DOHH2 (cell line): ENCODE measurements around the gene CMTM2.

Experiments used
- H3F3A ChIP-seq: fragments of 200-600 bp; sonication (generic), shearing (Covaris generic); 2 replicates; pipeline ENCODE4 v1.6.0; 2016; ENCODE audit warnings: antibody characterized with exemption, mild to moderate bottlenecking; ENCODE audit not compliant: control insufficient read depth, insufficient read depth
- H3K27ac ChIP-seq: fragments of 200-600 bp; sonication (generic); 2 replicates; pipeline ENCODE4 v1.5.1; 2014; ENCODE audit warnings: low read depth, mild to moderate bottlenecking, low read length, moderate library complexity
- H3K27me3 ChIP-seq: fragments of 200-600 bp; sonication (generic); 2 replicates; pipeline ENCODE4 v1.6.1; 2014; ENCODE audit warnings: mild to moderate bottlenecking, low read length, mixed read lengths; ENCODE audit not compliant: control insufficient read depth
- H3K36me3 ChIP-seq: fragments of 200-600 bp; sonication (generic); 2 replicates; pipeline ENCODE4 v1.6.1; 2014; ENCODE audit warnings: mild to moderate bottlenecking, low read length, moderate library complexity, mixed read lengths; ENCODE audit not compliant: control insufficient read depth
- H3K4me1 ChIP-seq: fragments of 200-600 bp; sonication (generic); 2 replicates; pipeline ENCODE4 v1.6.1; 2014; ENCODE audit warnings: mild to moderate bottlenecking, low read length, mixed read lengths; ENCODE audit not compliant: control insufficient read depth
- H3K4me2 ChIP-seq: fragments of 200-600 bp; sonication (generic); 2 replicates; pipeline ENCODE4 v1.6.0; 2014; ENCODE audit warnings: mild to moderate bottlenecking, low read length, moderate library complexity
- H3K4me3 ChIP-seq: fragments of 200-600 bp; sonication (generic); 2 replicates; pipeline ENCODE4 v1.5.1; 2014; ENCODE audit warnings: mild to moderate bottlenecking, low read length, mixed read lengths
- H3K79me2 ChIP-seq: fragments of 200-600 bp; sonication (generic); 2 replicates; pipeline ENCODE4 v1.6.1; 2014; ENCODE audit warnings: mild to moderate bottlenecking, low read length, mixed read lengths; ENCODE audit not compliant: control insufficient read depth
- H3K9me2 ChIP-seq: fragments of 200-600 bp; sonication (generic); replicated peaks from 2 replicates; pipeline ENCODE4 v1.6.1; 2014; ENCODE audit warnings: mild to moderate bottlenecking, low read length, mixed read lengths; ENCODE audit not compliant: control insufficient read depth
- H3K9me3 ChIP-seq: fragments of 200-600 bp; sonication (generic); 2 replicates; pipeline ENCODE4 v1.6.1; 2014; ENCODE audit warnings: antibody characterized with exemption, low read length, mixed read lengths; ENCODE audit not compliant: control insufficient read depth, insufficient read depth
- H4K20me1 ChIP-seq: fragments of 200-600 bp; sonication (generic); 2 replicates; pipeline ENCODE4 v1.6.0; 2014; ENCODE audit warnings: low read depth, mild to moderate bottlenecking, antibody characterized with exemption, low read length, moderate library complexity; ENCODE audit not compliant: control insufficient read depth, insufficient read depth
- CTCF ChIP-seq: fragments of 200-600 bp; sonication (generic); IDR thresholded peaks from one replicate; pipeline ENCODE4 v1.5.1; 2014; ENCODE audit warnings: antibody characterized with exemption, mild to moderate bottlenecking, low read depth, low read length; ENCODE audit not compliant: poor library complexity, severe bottlenecking
- EZH2phosphoT487 ChIP-seq: fragments of 200-600 bp; sonication (generic); IDR thresholded peaks from 2 replicates; pipeline ENCODE4 v1.6.1; 2017; ENCODE audit warnings: borderline replicate concordance, mild to moderate bottlenecking, antibody characterized with exemption, low read length, moderate library complexity, mixed read lengths

The CMTM2 gene

GRCh38 chr16:66636199-66636598 lies 56.9 kb downstream of the CMTM2 start:
- H3F3A ChIP-seq, result no peaks in the 10 kb centered on the region
- no peak for TF ChIP-seq EZH2phosphoT487
- no peak for TF ChIP-seq CTCF
- no peaks in the 10 kb centered on the region for H4K20me1 ChIP-seq
- no peaks in the 10 kb centered on the region for H3K27me3 ChIP-seq
- H3K4me2 ChIP-seq, result no peak overlapping the region
- H3K79me2 ChIP-seq, result no peaks in the 10 kb centered on the region
- no peaks in the 10 kb centered on the region for H3K9me3 ChIP-seq
- no peaks in the 10 kb centered on the region for H3K36me3 ChIP-seq
- H3K9me2 ChIP-seq, result no peaks in the 10 kb centered on the region
- no peaks in the 10 kb centered on the region for H3K4me1 ChIP-seq
- no peak overlapping the region for H3K27ac ChIP-seq
- H3K4me3 ChIP-seq, result no peak overlapping the region

- Histone ChIP-seq H3F3A (no peaks in the 10 kb centered on the region), H3K79me2 (no peaks in the 10 kb centered on the region), H3K27ac (no peak overlapping the region), H3K9me3 (no peaks in the 10 kb centered on the region), H3K4me3 (no peak overlapping the region), H3K4me2 (no peak overlapping the region), H3K9me2 (no peaks in the 10 kb centered on the region), H3K27me3 (no peaks in the 10 kb centered on the region), H3K36me3 (no peaks in the 10 kb centered on the region), H4K20me1 (no peaks in the 10 kb centered on the region), H3K4me1 (no peaks in the 10 kb centered on the region)
- TF ChIP-seq CTCF, result no peak
- TF ChIP-seq EZH2phosphoT487, result no peak
Observed at GRCh38 chr16:66637806-66638205, 58.5 kb downstream of the CMTM2 start.
